HG03095 (cell line): Measurements from ENCODE around the gene CFAP251.
"Not testable (repeated sequence)": the region's sequence is repeated elsewhere in the genome, so short reads cannot be mapped to it uniquely, and the experiment has no call there.

ENCODE experiments used
- ATAC-seq: cut with Tn5 transposase; IDR thresholded peaks from one replicate; pipeline ENCODE4 v1.9.1; 2021; ENCODE audit warnings: moderate library complexity; ENCODE audit not compliant: unreplicated experiment

The CFAP251 gene, protein sequence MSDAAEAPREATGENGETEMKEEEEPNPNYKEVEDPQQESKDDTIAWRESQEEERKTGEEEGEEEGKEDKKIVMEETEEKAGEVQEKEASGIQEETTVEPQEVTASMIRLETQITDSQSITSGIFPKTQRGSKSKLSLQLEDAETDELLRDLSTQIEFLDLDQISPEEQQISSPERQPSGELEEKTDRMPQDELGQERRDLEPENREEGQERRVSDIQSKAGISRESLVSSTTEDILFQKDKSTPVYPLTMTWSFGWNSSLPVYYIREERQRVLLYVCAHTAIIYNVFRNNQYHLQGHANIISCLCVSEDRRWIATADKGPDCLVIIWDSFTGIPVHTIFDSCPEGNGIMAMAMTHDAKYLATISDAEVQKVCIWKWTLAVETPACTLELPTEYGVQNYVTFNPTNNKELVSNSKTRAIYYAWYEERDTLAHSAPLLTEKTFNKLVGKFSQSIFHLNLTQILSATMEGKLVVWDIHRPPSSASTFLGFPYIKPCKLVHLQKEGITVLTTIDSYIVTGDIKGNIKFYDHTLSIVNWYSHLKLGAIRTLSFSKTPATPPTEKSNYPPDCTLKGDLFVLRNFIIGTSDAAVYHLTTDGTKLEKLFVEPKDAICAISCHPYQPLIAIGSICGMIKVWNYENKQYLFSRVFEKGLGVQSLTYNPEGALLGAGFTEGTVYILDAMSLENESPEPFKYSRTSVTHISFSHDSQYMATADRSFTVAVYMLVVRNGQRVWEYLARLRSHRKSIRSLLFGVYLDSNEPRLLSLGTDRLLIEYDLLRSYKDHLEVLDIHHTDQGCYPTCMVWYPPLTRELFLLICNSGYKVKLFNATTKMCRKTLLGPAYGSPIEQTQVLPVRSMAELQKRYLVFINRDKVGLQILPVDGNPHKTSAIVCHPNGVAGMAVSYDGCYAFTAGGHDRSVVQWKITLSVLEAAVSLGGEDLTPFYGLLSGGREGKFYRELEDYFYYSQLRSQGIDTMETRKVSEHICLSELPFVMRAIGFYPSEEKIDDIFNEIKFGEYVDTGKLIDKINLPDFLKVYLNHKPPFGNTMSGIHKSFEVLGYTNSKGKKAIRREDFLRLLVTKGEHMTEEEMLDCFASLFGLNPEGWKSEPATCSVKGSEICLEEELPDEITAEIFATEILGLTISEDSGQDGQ

DNA sequence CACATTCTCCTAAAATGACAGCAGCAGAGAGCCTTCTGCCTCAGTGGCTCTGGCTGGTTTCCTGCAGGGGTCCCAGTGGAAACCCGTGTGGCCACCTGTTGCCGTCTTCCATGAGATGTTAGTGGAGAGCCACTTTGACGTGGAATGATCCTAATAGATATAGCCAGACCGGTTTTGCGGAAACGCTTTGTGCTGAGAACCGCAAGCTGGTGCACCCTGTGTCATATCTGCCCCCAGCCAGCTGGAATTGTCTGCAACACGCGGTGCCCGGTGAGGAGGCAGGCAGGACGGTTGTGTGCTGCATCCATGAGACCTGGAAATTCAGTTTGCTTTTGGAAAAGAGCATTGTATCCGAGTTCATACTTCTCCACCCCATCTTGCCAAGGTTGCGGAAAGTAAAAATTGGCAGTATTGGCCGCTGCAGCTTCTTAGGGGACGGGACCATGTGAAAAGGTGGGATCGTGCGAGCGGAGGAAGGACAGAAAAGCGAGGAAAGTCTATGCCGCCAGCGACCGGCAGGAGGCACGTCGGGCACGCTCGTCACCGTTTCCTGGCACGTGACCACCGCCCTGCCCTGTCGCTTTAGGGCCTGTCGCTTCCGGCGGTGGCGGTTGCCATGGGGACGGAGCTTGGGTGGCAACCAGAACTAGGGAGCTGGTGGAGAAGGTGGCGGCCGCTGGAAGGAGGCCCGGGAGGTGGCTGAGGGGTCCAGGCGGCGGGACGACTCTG, at the start of gene CFAP251:
Gene CFAP251, plus strand, starts transcription at position 643 of the 729 bp plus-strand sequence. CDS start 2,714 bp downstream, outside the sequence.
- peak; percentile 95 for ATAC-seq

DNA sequence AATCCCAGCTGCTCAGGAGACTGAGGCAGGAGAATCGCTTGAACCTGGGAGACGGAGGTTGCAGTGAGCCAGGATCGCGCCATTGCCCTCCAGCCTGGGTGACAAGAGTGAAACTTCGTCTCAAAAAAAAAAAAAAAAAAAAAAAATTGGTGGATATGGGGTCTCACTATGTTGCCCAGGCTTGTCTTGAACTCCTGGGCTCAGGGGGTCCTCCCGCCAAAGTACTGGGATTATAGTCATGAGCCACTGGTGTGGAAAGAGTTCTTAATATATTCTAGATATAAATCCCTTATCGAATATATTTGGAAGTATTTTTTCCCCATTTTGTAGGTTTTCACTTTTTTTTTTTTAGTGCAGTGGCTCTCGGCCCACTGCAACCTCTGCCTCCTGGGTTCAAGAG, 49.2 kb upstream of the CFAP251 start:
- ATAC-seq, result not testable (repeated sequence)

DNA sequence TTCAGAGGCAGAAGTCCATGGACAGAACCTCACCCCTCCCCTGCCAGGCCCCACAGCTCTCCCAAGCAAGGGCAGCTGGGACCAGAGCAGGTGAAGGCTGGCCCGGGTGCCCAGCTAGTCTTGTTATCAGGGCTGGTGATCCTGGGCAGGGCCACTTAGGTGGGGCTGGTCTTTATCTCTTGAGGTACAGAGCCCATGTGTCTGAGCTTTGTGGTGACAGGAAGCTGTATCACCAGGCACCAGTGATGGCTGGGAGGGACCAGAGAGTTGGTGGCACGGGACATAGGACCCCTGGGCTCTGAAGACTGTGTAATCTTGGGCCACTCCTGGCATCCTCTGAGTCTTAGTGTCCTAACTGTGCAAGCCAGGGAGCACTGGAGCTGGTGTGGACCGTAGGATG, 46.9 kb upstream of the CFAP251 start:
- ATAC-seq, result no peak

DNA sequence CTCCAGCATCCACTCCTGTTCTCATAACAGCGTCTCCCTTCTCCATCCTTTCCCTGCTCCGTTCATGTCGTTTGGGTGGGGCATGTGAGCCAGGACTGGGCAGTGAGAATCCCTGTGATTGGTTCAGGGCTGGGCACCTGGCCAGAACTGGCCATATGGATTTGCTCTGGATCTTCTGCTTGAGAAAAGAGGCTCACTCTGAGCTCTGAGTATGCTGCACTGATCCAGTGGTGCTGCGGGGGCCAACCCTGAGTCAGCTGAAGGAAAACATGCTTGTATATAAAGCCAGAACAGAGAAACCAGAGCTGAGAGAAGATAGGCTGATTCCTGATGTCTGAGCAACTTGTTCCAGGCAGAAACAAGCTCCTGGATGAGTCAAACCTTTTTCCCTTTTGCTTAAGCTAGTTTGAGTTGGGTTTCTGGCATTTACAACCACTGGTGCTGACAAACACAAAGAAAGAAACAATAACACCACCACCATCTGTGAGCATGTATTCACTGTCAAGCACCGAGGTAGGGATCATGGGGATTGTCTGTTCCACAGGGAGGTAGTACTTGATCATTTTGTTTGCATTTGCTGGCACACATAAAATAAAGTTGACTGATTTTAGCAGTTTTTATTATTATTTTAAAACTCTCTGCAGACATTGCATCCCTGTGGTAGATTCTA, 45.7 kb upstream of the CFAP251 start:
- ATAC-seq, result no peak

DNA sequence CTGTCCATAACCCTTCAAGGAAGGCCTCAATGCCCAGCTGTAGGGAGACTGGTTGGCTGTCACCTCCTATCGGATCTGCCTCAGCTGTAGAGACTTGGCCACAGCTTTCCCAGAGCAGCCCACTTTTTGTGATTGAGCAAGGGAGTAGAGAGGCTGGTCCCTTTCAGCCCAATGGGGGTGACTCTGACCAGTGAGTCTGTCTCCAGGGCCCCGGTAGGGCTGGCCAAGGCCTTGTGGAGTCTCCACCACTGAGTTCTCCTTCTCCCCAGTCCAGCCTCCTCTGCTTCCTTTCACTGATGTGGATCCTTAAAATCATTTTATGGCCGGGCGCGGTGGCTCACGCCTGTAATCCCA, 45.2 kb upstream of the CFAP251 start:
- ATAC-seq, result no peak

DNA sequence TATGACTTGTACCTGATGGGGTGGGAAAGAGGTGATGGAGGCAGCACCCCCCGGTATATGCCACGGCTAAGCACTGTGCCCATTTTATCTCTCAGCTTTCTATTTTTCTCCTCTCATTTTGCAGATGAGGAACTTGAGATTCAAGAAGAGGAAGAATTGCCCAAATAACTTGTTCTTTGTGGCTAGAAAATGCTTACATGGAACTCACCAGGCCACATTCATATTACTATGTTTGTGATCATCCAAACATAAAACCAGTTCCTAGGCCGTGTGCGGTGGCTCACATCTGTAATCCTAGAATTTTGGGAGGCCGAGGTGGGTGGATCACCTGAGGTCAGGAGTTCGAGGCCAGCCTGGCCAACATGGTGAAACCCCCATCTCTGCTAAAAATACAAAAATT, 44.3 kb upstream of the CFAP251 start:
- no peak for ATAC-seq

DNA sequence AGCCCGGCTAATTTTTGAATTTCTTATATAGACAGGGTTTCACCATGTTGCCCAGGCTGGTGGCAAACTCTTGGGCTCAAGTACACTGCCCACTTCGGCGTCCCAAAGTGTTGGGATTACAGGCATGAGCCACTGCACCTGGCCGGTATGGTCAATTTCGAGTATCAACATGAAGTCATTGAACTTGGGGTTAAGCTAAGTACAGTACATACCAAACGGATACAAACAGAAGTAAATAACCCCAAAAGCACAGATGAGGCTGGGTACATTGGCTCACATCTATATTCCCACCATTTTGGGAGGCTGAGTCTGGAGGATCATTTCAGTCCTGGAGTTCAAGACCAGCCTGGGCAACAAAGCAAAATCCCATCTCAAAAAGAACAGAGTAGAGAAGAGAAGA, 42.8 kb upstream of the CFAP251 start:
- no peak for ATAC-seq

DNA sequence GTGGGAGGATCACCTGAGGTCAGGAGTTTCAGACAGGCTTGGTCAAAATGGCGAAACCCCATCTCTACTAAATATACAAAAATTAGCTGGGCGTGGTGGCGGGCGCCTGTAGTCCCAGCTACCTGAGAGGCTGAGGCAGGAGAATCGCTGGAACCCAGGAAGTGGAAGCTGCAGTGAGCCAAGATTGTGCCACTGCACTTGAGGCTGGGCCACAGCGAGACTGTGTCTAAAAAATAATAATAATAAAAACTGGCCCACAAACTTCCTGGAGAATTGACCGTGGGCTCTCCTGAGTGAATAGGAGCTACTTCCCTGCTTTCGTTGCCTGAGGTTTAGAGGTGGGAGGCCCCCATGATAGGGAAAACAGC, 42.3 kb upstream of the CFAP251 start:
- ATAC-seq, result not testable (repeated sequence)

DNA sequence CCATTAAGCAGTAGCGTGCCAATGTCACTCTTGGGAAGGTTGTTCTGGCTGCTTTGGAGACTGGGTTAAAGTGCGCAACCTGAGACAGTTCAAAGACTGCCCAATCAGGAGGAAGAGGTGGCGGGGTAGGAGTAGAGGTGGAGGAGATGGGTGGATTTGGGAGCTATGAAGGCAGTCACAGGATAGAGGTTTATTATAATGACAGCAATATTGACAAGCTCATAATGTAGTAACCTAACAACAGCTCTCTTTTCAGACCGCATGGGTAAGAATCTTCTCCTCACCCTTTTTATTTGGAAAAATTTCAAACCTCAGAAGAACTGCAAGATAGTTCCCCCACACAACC, 35.1 kb upstream of the CFAP251 start:
- no peak for ATAC-seq

DNA sequence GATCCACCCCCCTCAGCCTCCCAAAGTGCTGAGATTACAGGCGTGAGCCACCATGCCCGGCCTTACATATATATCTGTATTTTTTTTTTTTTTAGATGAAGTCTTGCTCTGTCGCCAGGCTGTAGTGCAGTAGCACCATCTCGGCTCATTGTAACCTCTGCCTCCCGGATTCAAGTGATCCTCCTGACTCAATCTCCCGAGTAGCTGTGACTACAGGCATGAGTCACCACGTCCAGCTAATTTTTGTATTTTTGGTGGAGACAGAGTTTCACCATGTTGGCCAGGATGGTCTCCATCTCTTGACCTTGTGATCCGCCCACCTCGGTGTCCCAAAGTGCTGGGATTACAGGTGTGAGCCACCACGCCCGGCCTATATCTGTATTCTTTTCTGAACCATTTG, 33.3 kb upstream of the CFAP251 start:
- not testable (repeated sequence) for ATAC-seq

DNA sequence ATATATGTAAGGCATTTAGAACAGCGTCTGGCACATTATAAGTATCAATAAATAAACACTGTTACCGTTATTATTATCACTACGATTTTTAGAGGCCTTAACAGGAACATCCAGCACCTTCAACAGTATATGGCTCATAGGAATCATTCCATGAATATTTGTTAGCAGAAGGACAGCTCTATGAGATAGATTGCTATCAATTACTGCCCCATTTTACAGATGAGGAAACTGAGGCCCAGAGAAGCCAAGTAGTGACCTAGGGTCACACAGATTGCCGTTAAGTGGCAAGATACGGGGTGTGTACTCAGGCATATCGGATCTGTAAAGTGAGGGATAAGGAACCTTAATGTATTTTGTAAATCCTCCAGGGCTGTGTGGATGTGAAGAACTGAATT, 30.3 kb upstream of the CFAP251 start:
- ATAC-seq, result no peak

DNA sequence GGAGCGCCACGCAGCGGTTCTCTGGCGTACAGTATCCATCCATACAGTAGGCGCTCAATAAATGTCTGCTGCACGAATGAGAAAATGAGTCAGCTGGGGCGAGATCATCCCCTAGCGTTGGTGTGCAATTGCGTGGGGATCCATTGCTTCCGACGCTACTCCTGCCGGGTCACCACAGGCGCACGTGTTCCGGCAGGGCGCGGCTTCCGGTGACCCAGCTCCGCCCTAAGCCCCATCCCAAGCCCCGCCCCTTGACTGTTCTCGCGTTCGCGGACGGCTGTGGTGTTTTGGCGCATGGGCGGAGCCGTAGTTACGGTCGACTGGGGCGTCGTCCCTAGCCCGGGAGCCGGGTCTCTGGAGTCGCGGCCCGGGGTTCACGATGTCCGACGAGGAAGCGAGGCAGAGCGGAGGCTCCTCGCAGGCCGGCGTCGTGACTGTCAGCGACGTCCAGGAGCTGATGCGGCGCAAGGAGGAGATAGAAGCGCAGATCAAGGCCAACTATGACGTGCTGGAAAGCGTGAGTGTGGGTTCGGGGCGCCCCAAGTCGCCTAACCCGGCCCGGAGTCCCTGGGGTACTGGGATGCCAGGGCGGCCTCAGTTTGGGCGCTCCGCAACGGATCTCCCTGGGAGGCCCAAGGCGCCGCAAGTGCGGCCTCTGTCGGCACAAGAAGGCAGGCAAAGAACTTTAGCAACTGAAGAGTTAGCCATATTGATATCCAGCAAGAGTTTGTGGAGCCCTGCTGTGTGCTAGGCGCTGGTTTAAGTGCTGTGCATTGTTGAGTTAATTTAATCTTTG, 29.7 kb upstream of the CFAP251 start, which contains the start of gene PSMD9:
Gene PSMD9, plus strand, starts transcription at position 313 of the 796 bp plus-strand sequence. Its CDS starts 67 bp downstream, at position 380.
- peak; percentile 92 for ATAC-seq

DNA sequence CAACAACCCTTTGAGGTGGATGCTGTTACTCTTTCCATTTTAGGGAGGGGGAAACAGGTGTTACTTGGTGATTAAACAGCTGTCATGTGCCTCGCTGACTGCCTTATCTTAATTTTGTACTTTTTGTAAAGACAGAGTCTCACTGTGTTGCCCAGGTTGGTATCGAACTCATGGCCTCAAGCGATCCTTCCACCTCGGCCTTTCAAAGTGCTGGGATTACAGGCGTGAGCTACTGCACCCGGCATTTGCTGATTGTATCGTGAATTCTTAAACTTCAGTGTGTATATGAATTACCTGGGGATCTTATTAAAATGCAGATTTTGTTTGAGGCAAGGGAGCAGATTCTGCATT, 29.1 kb upstream of the CFAP251 start:
- no peak for ATAC-seq

DNA sequence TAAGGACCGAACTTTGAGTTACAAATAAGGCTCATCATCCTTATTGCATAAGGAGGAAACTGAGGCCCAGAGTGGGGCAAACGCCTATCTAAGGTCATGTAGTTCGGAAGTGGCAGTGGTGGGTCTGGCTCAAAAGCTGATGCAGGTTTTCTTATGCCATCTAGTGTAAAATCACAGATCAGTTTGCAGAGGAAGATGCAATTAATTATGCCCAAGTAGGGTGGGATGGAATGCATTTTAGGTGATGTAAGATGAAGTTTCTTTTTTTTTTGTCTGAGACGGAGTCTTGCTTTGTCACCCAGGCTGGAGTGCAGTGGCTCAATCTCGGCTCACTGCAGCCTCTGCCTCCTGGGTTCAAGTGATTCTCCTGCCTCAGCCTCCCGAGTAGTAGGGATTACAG, 28.7 kb upstream of the CFAP251 start:
- ATAC-seq, result not testable (repeated sequence)

DNA sequence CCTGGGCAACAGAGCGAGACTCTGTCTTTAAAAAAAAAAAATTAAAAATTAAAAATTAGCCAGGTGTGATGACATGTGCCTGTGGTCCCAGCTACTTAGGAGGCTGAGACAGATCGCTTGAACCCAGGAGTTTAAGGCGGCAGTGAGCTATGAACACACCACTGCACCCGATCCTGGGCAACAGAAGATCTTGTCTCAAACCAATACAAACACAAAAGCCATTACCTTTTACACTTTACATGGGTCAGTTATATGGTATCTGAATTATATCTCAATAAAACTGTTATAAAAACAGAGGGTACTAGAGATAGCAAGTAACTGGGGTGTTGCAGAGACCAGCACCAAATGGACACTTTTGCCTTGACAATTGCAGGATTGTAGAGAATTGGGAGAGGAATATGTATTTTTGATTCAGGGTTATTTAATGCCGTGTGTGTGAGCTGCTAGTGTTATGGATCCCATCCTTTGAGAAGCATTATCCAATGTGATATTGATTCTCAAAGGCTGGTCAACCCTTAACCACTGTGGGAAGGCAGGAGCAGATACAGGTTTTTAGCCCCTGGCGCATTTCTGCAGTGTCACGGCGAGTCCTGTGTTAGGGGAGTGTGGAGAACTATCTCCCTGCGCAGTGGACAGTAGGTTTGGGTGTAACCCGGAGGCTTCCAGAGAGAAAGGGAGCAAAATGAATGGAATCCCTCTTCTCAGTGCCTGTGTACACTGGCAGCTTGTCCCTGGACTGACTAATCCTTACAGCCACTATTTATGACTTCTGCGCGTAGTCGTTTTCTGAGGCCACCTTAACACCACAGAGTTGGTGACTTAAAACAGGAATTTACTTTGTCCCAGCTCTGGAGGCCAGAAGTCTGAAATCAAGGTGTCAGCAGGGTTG, 25.5 kb upstream of the CFAP251 start:
- no peak for ATAC-seq

DNA sequence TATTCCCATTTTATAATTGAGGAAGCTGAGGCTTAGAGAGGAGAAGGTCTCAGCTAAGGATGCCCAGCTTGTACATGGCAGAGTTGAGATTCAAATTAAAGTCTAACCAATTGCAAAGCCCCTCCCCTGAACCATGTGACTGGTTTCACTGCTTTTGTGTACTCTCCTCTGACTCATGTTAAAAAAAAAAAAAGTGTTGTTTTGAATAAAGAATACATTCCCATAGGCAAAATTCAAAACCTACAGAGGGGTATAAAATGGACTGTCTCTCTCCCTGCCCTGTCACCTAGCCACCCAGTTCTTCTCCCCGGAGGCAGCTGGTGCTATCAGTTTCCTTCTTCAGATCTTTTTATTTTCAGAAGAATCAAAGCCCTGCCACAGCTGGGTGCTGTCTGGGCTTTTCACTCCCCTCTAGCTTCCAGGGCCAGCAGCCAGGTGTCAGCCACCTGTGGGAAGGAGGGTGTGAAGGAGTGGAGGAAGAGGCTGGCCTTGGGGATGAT, 24.4 kb upstream of the CFAP251 start:
- ATAC-seq, result no peak

DNA sequence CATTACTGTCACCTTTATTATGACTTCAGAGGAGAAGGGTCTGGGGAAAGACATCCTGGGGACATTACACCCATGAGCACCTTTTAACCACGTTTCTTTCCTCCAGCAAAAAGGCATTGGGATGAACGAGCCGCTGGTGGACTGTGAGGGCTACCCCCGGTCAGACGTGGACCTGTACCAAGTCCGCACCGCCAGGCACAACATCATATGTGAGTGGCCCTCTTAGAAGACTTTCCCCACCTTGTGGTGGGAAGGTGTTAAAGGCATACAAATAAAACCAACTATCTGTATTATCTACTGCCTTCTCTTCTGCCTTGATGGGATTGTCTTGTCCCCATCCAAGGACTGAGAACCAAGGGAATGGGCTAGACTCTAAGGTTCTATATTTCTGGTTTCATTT, 23.8 kb upstream of the CFAP251 start:
- no peak for ATAC-seq

DNA sequence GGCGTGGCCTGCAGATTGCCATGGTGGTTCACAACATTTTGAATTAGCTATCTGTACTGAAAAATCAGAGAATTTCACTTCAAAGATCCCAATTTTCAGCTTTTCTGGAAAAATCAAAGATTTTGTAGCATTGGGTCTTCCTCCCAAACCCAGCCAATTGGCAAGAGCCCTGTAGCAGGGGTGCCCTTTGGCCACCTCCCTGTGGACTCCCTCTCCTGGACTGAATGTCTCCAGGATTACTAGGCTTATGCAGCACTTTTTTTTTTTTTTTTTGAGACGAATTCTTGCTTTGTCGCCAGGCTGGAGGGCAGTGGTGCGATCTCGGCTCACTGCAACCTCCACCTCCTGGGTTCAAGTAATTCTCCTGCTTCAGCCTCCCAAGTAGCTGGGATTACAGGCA, 20.1 kb upstream of the CFAP251 start:
- ATAC-seq, result no peak
